Nephron progenitor cell (in vitro differentiated cells): Measurements from ENCODE around the gene TSPAN5.

ENCODE experiments used
- DNase-seq: peaks from one replicate; pipeline ENCODE4 v3.0.0; 2021
- H3K27ac Mint-ChIP-seq: 2 replicates; pipeline ENCODE4 v1.8.0; 2021; ENCODE audit warnings: mild to moderate bottlenecking, moderate library complexity, mixed read lengths
- H3K27me3 Mint-ChIP-seq: 2 replicates; pipeline ENCODE4 v1.8.0; 2021; ENCODE audit warnings: mild to moderate bottlenecking, low read depth, mixed read lengths; ENCODE audit not compliant: poor library complexity
- H3K36me3 Mint-ChIP-seq: 2 replicates; pipeline ENCODE4 v1.8.0; 2021; ENCODE audit warnings: low read depth, mixed read lengths
- H3K4me1 Mint-ChIP-seq: 2 replicates; pipeline ENCODE4 v1.8.0; 2021; ENCODE audit warnings: mixed read lengths
- H3K4me3 Mint-ChIP-seq: 2 replicates; pipeline ENCODE4 v1.8.0; 2021; ENCODE audit warnings: mild to moderate bottlenecking, moderate library complexity, mixed read lengths
- H3K9me3 Mint-ChIP-seq: 2 replicates; pipeline ENCODE4 v1.8.0; 2021; ENCODE audit warnings: mild to moderate bottlenecking, moderate library complexity, mixed read lengths
- CTCF ChIP-seq: fragments of 200-600 bp; sonication (generic); IDR thresholded peaks from 2 replicates; pipeline ENCODE4 v1.5.0; 2021; ENCODE audit warnings: antibody characterized with exemption

The TSPAN5 gene

GRCh38 chr4:98686847-98687246 lies 28.4 kb upstream of the TSPAN5 start:
- no peaks in the 10 kb centered on the region for H3K36me3 Mint-ChIP-seq
- DNase-seq, result no peak
- H3K4me1 Mint-ChIP-seq, result no peaks in the 10 kb centered on the region
- no peak overlapping the region for H3K4me3 Mint-ChIP-seq
- H3K27ac Mint-ChIP-seq, result peak overlapping the region; percentile 14
- peaks cover 4% of the 10 kb centered on the region for H3K27me3 Mint-ChIP-seq
- no peaks in the 10 kb centered on the region for H3K9me3 Mint-ChIP-seq
- no peak for TF ChIP-seq CTCF

GRCh38 chr4:98686043-98686707 lies 27.8 kb upstream of the TSPAN5 start:
- no peaks in the 10 kb centered on the region for H3K4me1 Mint-ChIP-seq
- H3K27ac Mint-ChIP-seq, result no peak overlapping the region
- H3K9me3 Mint-ChIP-seq, result no peaks in the 10 kb centered on the region
- no peak for TF ChIP-seq CTCF
- H3K4me3 Mint-ChIP-seq, result no peak overlapping the region
- no peak for DNase-seq
- peaks cover 4% of the 10 kb centered on the region for H3K27me3 Mint-ChIP-seq
- no peaks in the 10 kb centered on the region for H3K36me3 Mint-ChIP-seq

GRCh38 chr4:98685225-98686042 lies 27.0 kb upstream of the TSPAN5 start:
- H3K27ac Mint-ChIP-seq, result no peak overlapping the region
- TF ChIP-seq CTCF, result no peak
- no peaks in the 10 kb centered on the region for H3K4me1 Mint-ChIP-seq
- no peak for DNase-seq
- H3K4me3 Mint-ChIP-seq, result no peak overlapping the region
- no peaks in the 10 kb centered on the region for H3K36me3 Mint-ChIP-seq
- H3K27me3 Mint-ChIP-seq, result no peaks in the 10 kb centered on the region
- H3K9me3 Mint-ChIP-seq, result no peaks in the 10 kb centered on the region

GRCh38 chr4:98682719-98683118 lies 24.3 kb upstream of the TSPAN5 start:
- DNase-seq, result no peak
- Mint-ChIP-seq H3K9me3 (no peaks in the 10 kb centered on the region), H3K36me3 (no peaks in the 10 kb centered on the region), H3K27ac (no peak overlapping the region), H3K4me3 (no peak overlapping the region), H3K4me1 (no peaks in the 10 kb centered on the region), H3K27me3 (no peaks in the 10 kb centered on the region)
- TF ChIP-seq CTCF, result no peak

- Mint-ChIP-seq H3K27ac (no peak overlapping the region), H3K9me3 (no peaks in the 10 kb centered on the region), H3K4me3 (no peak overlapping the region), H3K4me1 (no peaks in the 10 kb centered on the region), H3K27me3 (peaks cover 3% of the 10 kb centered on the region), H3K36me3 (no peaks in the 10 kb centered on the region)
- no peak for TF ChIP-seq CTCF
- no peak for DNase-seq
Observed at GRCh38 chr4:98680806-98681205, 22.4 kb upstream of the TSPAN5 start.

- Mint-ChIP-seq H3K36me3 (no peaks in the 10 kb centered on the region), H3K27ac (no peak overlapping the region)
- no peak for TF ChIP-seq CTCF
Observed at GRCh38 chr4:98679738-98680137, 21.3 kb upstream of the TSPAN5 start.

More at GRCh38 chr4:98679738-98680137, 21.3 kb upstream of the TSPAN5 start:
- Mint-ChIP-seq H3K4me1 (peaks cover under 1% of the 10 kb centered on the region), H3K27me3 (peaks cover 3% of the 10 kb centered on the region), H3K4me3 (no peak overlapping the region), H3K9me3 (no peaks in the 10 kb centered on the region)
- DNase-seq, result no peak
